HUDEP-2 (cell line): ENCODE data around the gene NDUFS3.
"Not testable (repeated sequence)": the region's sequence is repeated elsewhere in the genome, so short reads cannot be mapped to it uniquely, and the experiment has no call there.

ENCODE experiments used
- DNase-seq, 76 experiments: peaks; one replicate each; lab custom pipeline; 2025; ENCODE audit not compliant: unreplicated experiment in 76 of 76; lab: John Stamatoyannopoulos, UW

The NDUFS3 gene

GRCh38 chr11:47578524-47579494 is at the start of gene NDUFS3, which contains the start of gene KBTBD4:
NDUFS3 (plus strand) TSS chr11:47579074; CDS start chr11:47579092, 18 bp downstream.
KBTBD4 (minus strand) TSS chr11:47578970; CDS start chr11:47578951, 19 bp downstream.
- DNase-seq, result peak in 75 of 76 experiments; percentile 19 to 95 (median 76)

GRCh38 chr11:47529951-47530350 is 48.9 kb upstream of the NDUFS3 start:
- DNase-seq, result no peak

GRCh38 chr11:47530721-47531120 is 48.2 kb upstream of the NDUFS3 start:
- DNase-seq, result not testable (repeated sequence)

- DNase-seq, result no peak
Measured at GRCh38 chr11:47531666-47532065, 47.2 kb upstream of the NDUFS3 start.

- DNase-seq, result no peak
Measured at GRCh38 chr11:47532597-47533213, 46.2 kb upstream of the NDUFS3 start.

GRCh38 chr11:47533690-47534151 is 45.2 kb upstream of the NDUFS3 start:
- no peak for DNase-seq

GRCh38 chr11:47534704-47535251 is 44.1 kb upstream of the NDUFS3 start:
- peak in 1 of 76 experiments; percentile 7 for DNase-seq

- DNase-seq, result no peak
Measured at GRCh38 chr11:47536915-47537314, 42.0 kb upstream of the NDUFS3 start.

- no peak for DNase-seq
Measured at GRCh38 chr11:47538741-47539565, 39.9 kb upstream of the NDUFS3 start.

GRCh38 chr11:47539681-47540039 is 39.2 kb upstream of the NDUFS3 start:
- DNase-seq, result no peak

GRCh38 chr11:47541070-47541469 is 37.8 kb upstream of the NDUFS3 start:
- DNase-seq, result no peak

GRCh38 chr11:47545298-47545697 is 33.6 kb upstream of the NDUFS3 start:
- DNase-seq, result no peak

GRCh38 chr11:47546274-47546673 is 32.6 kb upstream of the NDUFS3 start:
- DNase-seq, result not testable (repeated sequence)

GRCh38 chr11:47550288-47551047 is 28.4 kb upstream of the NDUFS3 start:
- no peak for DNase-seq

- peak in 11 of 76 experiments; percentile 4 to 28 (median 20) for DNase-seq
Measured at GRCh38 chr11:47551086-47551485, 27.8 kb upstream of the NDUFS3 start.

- peak in 6 of 76 experiments; percentile 3 to 44 (median 22) for DNase-seq
Measured at GRCh38 chr11:47552056-47552565, 26.8 kb upstream of the NDUFS3 start.

GRCh38 chr11:47552566-47553405 is 26.1 kb upstream of the NDUFS3 start, which contains the start of gene CELF1:
CELF1 (minus strand) TSS chr11:47553132; CDS start chr11:47499523, 53,609 bp downstream.
- DNase-seq, result peak in 74 of 76 experiments; percentile 24 to 90 (median 79)

- peak in 15 of 76 experiments; percentile 28 to 78 (median 41) for DNase-seq
Measured at GRCh38 chr11:47553406-47553743, 25.5 kb upstream of the NDUFS3 start.
